ENCODE results near the gene CABP4.

Gene CABP4

DNA sequence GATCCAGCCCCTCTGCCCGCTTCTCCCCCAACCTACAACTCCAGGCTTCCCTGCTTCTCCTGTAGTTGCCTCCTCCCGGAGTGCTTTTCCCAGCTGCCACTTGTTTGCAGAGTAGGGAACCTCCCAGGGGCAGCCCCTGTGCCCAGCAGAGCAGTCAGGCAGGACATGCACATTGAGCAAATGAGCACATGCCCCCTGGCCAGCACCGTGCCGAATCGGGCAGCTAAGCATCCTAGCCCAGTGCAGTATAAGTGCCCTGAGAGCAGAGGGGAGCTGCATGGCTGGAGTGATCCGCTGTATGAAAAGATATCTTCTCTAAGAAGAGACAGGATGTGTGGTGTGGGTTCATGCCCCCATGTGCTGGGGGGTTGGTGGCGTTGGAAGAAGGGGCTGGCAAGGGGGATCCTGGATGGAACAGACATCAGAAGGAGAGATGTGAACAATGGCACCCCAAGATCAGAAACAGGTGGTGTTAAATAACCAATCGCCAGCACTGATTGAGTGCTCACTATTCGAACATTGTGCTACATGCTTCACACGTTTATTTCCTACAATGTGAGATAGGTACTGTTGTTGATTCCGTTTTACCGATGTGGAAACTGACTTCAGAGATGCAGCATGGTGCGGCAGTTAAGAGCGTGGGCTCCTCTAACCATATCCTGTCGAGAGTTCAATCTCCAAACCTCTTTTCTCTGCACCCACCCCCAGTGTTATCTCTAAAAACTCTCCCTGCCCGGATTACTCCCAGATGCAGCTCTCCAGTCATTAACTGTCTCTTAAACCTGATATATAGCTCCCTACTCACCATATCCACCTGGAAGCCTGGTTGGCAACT lies 28.9 kb downstream of the CABP4 start:
- DNase-seq, result peak; percentile 77

DNA sequence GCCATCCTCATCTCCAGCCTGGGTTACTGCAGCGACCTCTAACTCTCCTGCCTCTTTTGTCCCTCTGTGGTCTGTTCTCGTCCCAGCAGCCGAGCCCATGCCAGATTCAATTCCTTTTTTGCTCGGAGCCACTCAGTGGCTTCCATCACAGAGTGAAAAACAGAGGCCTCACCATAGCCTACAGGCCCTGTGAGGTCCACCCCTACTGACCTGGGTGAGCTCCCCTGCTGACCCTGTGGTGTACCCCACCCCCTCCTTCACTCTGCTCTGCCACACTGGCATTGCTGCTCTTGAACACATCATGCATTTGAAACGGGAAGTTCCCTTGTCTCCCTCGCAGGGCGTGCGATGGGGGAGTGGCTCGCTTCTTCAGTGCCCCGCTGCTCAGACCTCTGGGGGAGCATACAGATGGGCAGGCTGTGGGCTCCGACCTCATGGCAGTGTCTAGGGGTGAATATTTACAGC lies 29.7 kb downstream of the CABP4 start:
- peak; percentile 92 for DNase-seq

DNA sequence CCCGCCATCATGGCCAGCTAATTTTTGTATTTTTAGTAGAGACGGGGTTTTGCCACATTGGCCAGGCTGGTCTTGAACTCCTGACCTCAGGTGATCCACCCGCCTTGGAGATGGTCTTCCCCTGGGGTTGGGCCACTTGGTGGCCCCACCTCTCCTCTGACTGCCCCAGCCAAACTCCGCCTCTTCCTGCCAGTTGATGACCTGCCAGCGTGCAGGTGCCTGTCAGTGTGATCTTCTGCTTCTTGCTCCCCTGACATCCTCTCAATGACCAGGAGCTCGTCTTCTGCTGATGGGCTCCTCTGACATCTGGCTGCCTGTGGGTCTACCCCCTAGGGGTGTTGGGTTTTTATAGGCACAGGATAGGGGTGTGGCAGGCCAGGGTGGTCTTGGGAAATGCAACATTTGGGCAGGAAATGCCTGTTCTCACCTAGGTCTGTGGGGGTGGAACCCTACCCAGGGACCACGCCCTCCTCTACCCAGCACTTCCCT lies 30.8 kb downstream of the CABP4 start:
- peak; percentile 89 for DNase-seq

DNA sequence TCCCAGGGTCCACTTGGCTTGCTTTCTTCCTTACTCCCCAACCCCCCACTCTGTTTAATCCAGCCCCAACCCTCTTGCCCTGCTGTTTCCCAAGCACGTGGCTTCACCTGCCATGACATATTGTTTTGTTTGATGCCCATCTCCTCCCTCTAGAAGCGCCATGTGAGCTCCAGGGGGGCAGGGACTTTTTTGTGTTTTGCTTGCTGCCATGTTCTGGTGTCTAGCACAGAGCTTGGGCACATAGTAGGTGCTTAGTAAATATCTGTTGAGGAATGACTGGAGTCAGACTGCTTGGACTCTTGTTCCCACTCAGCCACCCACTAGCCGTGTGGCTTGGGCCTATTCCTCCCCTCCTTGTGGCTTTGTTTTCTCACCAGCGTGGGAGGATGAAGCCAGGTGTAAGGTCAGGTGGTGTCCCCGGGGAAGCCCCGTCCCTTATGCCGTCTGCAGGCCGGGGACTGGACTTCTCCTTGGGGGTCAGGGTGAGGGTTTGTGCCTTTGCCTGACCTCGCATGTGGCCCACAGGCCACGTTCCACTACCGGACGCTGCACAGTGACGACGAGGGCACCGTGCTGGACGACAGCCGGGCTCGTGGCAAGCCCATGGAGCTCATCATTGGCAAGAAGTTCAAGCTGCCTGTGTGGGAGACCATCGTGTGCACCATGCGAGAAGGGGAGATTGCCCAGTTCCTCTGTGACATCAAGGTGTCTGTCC lies 31.5 kb downstream of the CABP4 start:
- peak; percentile 81 for DNase-seq

DNA sequence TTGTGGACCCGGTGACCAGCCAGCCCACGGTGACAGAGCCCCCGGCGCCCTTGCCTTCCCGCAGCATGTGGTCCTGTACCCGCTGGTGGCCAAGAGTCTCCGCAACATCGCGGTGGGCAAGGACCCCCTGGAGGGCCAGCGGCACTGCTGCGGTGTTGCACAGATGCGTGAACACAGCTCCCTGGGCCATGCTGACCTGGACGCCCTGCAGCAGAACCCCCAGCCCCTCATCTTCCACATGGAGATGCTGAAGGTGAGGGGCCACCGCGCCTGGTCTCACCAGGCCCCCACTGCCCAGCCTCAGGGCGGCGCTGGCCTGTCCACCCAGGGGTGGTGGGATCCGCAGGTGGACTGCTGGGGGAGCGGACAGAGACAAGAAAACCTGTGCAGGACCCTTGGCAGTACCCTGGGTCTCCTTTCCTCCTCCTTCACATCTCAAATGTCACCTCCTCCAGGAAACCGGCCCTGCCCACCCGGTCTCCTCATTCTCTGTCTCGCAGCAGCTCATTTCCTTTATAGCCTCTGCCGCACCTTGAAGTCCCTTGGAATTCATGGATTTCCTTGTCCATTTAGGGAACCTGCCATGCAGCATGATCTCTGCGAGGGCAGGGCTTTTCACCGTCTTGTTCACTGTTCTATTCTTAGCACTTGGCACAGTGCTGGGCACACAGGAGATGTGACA lies 34.2 kb downstream of the CABP4 start:
- DNase-seq, result no peak

- DNase-seq, result no peak
These were observed 35.0 kb downstream of the CABP4 start for GRCh38 chr11:67489885-67490726.

- no peak for DNase-seq
These were observed 35.5 kb downstream of the CABP4 start for GRCh38 chr11:67490727-67491065.

- no peak for DNase-seq
These were observed 36.3 kb downstream of the CABP4 start for GRCh38 chr11:67491276-67492068.

GRCh38 chr11:67492069-67492727 lies 37.0 kb downstream of the CABP4 start:
- DNase-seq, result no peak

- peak; percentile 33 for DNase-seq
These were observed 37.8 kb downstream of the CABP4 start for GRCh38 chr11:67492801-67493547.

GRCh38 chr11:67493548-67494370 lies 38.6 kb downstream of the CABP4 start:
- DNase-seq, result no peak

- no peak for DNase-seq
These were observed 39.4 kb downstream of the CABP4 start for GRCh38 chr11:67494371-67495233.

DNA sequence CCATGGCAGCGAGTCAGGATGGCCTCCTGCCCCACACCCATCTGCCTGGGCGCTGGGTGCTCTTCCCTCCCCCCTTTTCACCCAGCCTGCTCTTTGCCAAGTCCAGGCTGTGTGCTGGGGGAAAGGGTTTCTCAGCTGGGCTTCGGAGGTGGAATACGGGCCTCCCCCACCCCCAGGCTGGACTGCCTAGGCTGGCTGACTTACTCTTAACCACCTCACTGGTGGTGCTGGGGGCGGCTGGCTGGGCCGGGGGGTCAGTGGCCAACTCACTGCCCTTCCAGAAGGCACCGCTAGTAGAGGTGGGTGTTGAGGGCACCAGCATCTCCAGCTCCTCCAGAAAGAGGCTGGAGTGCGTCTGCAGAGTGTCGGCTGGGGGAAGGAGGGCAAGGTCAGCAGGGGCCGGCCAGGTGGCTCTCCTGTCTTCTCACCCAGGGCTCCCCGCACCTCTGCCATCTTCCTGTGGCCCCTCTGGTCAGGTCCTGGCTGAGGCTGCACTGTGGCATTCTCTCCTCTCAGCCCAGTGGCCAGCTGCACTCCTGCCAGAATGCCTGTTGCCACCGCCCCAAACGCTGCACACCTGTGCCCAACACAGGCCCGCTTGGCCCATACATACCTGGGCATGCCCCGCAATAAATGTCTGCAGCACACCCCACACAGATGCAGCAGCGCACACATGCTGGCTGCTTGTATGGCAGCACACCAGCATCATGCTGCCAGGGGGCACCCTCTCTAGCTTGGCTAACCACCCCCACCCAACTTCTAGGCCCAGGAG lies 40.3 kb downstream of the CABP4 start:
- no peak for DNase-seq

DNA sequence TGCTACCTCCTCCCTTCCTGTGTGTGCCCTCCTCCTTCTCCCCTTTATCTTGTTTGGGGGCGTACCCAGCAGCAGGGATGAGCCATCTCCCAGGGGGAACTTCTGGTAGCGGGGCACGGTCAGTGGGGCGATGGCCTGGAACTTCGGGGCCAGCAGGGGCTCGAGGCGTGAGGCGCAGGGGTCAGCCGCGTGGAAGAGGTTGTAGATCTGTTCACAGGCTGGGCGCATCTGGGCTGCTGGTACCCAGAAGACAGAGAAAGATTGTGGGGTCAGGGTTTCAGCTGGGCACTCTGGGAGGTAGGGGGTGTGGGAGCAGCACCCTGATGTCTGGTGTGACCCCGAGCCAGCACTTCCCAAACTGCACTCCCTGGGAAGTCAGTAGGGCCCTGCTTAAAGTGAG lies 41.0 kb downstream of the CABP4 start:
- DNase-seq, result no peak

- no peak for DNase-seq
These were observed 42.6 kb downstream of the CABP4 start for GRCh38 chr11:67497656-67498291.

GRCh38 chr11:67498544-67498972 lies 43.4 kb downstream of the CABP4 start:
- DNase-seq, result no peak
